Spleen (tissue), 13 donors: ENCODE measurements around the gene PKD1. TPM values are rescaled to one million over a fixed set of nuclear protein-coding genes. Genes with fewer than 3 reads are reported as not detected.
"Not testable (repeated sequence)": the region's sequence is repeated elsewhere in the genome, so short reads cannot be mapped to it uniquely, and the experiment has no call there.

ENCODE experiments used
- DNase-seq: peaks from one replicate; pipeline ENCODE4 v3.0.0-alpha.2; 2020
- H3K27ac ChIP-seq, 8 donors: fragments of 200-600 bp; sonication (generic) in 7 of 8; 1 replicate in 4 of 8; 2 replicates in 4 of 8; pipeline versions ENCODE4 v1.5.0 to v1.8.0; 2016 to 2021; ENCODE audit warnings: inconsistent platforms in 4 of 8, mild to moderate bottlenecking in 4 of 8, moderate library complexity in 1 of 8
- H3K27me3 ChIP-seq, 7 donors: fragments of 200-600 bp; sonication (generic) in 6 of 7; replicated peaks in 1 of 7; 1 replicate in 4 of 7; 2 replicates in 3 of 7; pipeline versions ENCODE4 v1.5.0 to v1.8.0; 2016 to 2021; ENCODE audit warnings: inconsistent platforms in 3 of 7, mild to moderate bottlenecking in 1 of 7
- H3K36me3 ChIP-seq, 6 donors: fragments of 200-600 bp; sonication (generic) in 5 of 6; 1 replicate in 4 of 6; 2 replicates in 2 of 6; pipeline versions ENCODE4 v1.5.0 to v1.8.0; 2016 to 2021; ENCODE audit warnings: inconsistent platforms in 2 of 6
- H3K4me1 ChIP-seq, 6 donors: fragments of 200-600 bp; sonication (generic) in 5 of 6; 1 replicate in 3 of 6; 2 replicates in 3 of 6; pipeline versions ENCODE4 v1.5.0 to v1.8.0; 2016 to 2021; ENCODE audit warnings: inconsistent platforms in 3 of 6
- H3K4me3 ChIP-seq, 8 donors: fragments of 200-600 bp; sonication (generic) in 7 of 8; 1 replicate in 4 of 8; 2 replicates in 4 of 8; pipeline versions ENCODE4 v1.5.0 to v1.8.0; 2016 to 2021; ENCODE audit warnings: inconsistent platforms in 4 of 8, mild to moderate bottlenecking in 4 of 8, moderate library complexity in 2 of 8
- H3K9me3 ChIP-seq, 8 donors: fragments of 200-600 bp; sonication (generic) in 7 of 8; 1 replicate in 4 of 8; 2 replicates in 4 of 8; pipeline versions ENCODE4 v1.5.0 to v1.8.0; 2016 to 2021; ENCODE audit warnings: inconsistent platforms in 4 of 8
- POLR2A ChIP-seq, 3 donors: fragments of 450-650 bp; IDR thresholded peaks; one replicate each; pipeline ENCODE4 v1.5.1; 2017; ENCODE audit warnings: antibody characterized with exemption in 3 of 3, mild to moderate bottlenecking in 1 of 3
- POLR2AphosphoS5 ChIP-seq, 3 donors: sonication (generic); formaldehyde crosslinking; IDR thresholded peaks; one replicate each; pipeline ENCODE4 v1.5.1; 2017; ENCODE audit warnings: antibody characterized with exemption in 3 of 3
- WGBS, 5 donors: extraction: QIAGEN DNeasy Blood & Tissue Kit in 3 of 5; methylation state at CpG; one replicate each; pipeline versions ENCODE4 v1.1.5 to v1.1.7; 2013 to 2018; 5-methylcytosine and 5-hydroxymethylcytosine counted together
- intact Hi-C: fragments of 100-400 bp; cut with DNase I; formaldehyde crosslinking; loops from one replicate; pipeline ENCODE4 v1.15.0; 2023; ENCODE audit warnings: low total_unique reads
- long read RNA-seq, 2 donors: transcript quantifications; one replicate each; lab custom pipeline, GENCODE V29; 2026
- polyA plus RNA-seq, 3 donors: library from polyadenylated mRNA; stranded (reverse); fragments of 200-250 nt; gene quantifications; one replicate each; pipeline ENCODE4 v1.2.1, GENCODE V29; 2013
- total RNA-seq, 7 donors: library from RNA; depleted of rRNA in 3 of 7; stranded (reverse); fragments of >200 nt in 3 of 7; fragmentation: NEBNext Ultra II Directional in 4 of 7; extraction: Animal tissue kit (Norgen Biotek cat#: 25700) in 4 of 7; gene quantifications; one replicate each; pipeline versions ENCODE4 v1.1.0 to v1.2.1, GENCODE V29; 2016 to 2021
- TF ChIP-seq, protein P1 (sequence below), 11 experiments: fragments of 200-600 bp in 7 of 11; fragments of 450-650 bp in 4 of 11; sonication (generic) in 4 of 11; IDR thresholded peaks in 8 of 11; conservative IDR thresholded peaks in 3 of 11; 1 replicate in 7 of 11; 2 replicates in 4 of 11; pipeline versions ENCODE4 v1.4.0 to v1.8.0; 2016 to 2021; ENCODE audit warnings: antibody characterized with exemption in 11 of 11, inconsistent platforms in 4 of 11, mild to moderate bottlenecking in 1 of 11
- donor health status: healthy with polysubstance abuse.
- donor health status: DM: no; HTN: no; CAD: no; lungs with moderate emphysema.
- donor health status: DM: no; HTN: no; CAD: no.
- donor health status: Bipolar disorder and iron deficiency.
- donor health status: healthy.
- donor health status: DM: no; HTN: no; CAD: no.
- donor health status: DM: yes; HTN: yes; CAD: no.

The PKD1 gene
- total RNA-seq (100 to 1,000 TPM in 2 of 7 donors, 10 to 100 TPM in 5; 64.0 to 124 (median 95.3) TPM), polyA plus RNA-seq (10 to 100 TPM; 14.0 to 60.9 (median 18.5) TPM)
- long read RNA-seq, donor 1, partial matches to known transcripts: 0 of 1 reads
- long read RNA-seq, donor 1, other reads (novel, unspliced or antisense): 0 of 1 reads
- long read RNA-seq, donor 2, partial matches to known transcripts: 0 of 2 reads
- long read RNA-seq, donor 2, other reads (novel, unspliced or antisense): 0 of 2 reads

DNA sequence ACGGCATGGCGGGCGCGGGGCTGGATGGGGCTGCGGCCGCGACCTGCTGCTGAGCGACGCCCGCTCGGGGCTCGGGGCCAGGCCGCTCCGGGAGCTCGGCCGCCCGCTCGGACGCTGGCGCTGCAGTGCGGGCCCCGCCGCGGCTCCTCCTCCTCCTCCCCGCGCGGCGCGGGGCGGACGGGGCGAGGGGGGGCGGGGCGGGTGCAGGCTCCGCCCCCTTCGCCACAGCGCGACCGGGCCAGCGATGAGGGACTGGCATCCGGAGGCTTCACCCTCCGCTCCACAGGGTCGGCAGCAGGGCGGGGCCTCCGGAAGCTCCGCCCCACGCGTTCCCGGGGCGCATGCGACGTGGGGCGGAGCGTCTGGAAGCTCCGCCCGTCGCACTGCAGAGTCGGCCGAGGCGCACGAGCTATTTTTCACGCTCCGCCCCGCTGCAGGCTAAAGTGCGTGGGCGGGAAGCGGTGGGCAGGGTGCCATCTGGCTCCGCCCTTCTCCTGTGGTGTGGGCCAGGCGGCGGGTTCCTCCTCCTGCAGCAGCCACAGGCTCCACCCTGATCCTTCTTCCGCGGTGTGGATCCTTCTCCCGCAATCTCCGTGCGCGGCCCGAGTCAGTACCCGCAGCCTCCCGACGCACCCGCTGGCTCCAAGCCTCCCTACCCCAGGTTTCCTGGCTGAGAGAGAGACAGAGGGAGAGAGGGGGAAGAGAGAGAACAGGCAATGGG is at the start of gene PKD1:
Gene PKD1 (minus strand): TSS at position 129 of the 721 bp plus-strand sequence. CDS start 209 bp downstream, outside the sequence.
- H3K9me3 ChIP-seq, intact Hi-C loops, H3K27me3 ChIP-seq, H3K36me3 ChIP-seq: not testable (repeated sequence)
- peak within 1 kb of the TSS; percentile 63 to 87 (median 76) for H3K27ac ChIP-seq
- peak; percentile 99 for DNase-seq
- TF ChIP-seq, protein P1, sequence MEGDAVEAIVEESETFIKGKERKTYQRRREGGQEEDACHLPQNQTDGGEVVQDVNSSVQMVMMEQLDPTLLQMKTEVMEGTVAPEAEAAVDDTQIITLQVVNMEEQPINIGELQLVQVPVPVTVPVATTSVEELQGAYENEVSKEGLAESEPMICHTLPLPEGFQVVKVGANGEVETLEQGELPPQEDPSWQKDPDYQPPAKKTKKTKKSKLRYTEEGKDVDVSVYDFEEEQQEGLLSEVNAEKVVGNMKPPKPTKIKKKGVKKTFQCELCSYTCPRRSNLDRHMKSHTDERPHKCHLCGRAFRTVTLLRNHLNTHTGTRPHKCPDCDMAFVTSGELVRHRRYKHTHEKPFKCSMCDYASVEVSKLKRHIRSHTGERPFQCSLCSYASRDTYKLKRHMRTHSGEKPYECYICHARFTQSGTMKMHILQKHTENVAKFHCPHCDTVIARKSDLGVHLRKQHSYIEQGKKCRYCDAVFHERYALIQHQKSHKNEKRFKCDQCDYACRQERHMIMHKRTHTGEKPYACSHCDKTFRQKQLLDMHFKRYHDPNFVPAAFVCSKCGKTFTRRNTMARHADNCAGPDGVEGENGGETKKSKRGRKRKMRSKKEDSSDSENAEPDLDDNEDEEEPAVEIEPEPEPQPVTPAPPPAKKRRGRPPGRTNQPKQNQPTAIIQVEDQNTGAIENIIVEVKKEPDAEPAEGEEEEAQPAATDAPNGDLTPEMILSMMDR (IDR thresholded peaks at IDR 0.05 in 8 of 11, conservative IDR thresholded peaks at IDR 0.05 in 3 of 11): peak in 2 of 11 experiments; percentile 8 to 32
- TF ChIP-seq POLR2AphosphoS5 (IDR thresholded peaks at IDR 0.05): peak; percentile 74 to 89 (median 82)
- 0 to 1% (median 0%) methylated on average over 7 to 73 of the region's 81 CpGs for WGBS, 5 donors
- H3K4me1 ChIP-seq: peaks cover 9 to 35% (median 18%) of the 10 kb centered on the region in 6 donors
- H3K4me3 ChIP-seq: peak within 1 kb of the TSS; percentile 31 to 69 (median 44)

DNA sequence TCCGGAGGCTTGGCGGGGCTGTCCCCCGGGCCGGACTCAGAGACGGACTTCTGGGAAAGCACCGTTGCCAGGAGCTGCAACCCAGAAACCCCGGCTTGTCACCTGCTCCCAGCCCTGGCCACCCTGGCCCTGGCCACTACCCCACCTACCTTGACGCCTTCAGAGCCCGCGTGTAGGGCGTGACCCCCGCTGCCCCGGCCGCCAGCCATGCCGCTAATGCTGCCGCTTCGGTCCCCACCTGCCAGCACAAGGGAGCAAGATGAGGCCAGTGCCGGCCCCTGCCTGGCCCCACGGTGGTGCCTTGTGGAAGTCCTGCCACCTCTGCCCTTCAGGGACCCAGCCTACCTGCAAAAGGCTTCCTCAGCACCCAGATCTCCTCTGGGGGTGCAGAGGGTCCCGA is 49.3 kb upstream of the PKD1 start:
- WGBS, 5 donors: 80 to 89% (median 84%) methylated on average over 4 to 20 of the region's 20 CpGs
- Histone ChIP-seq H3K36me3 (no peaks in the 10 kb centered on the region), H3K9me3 (no peaks in the 10 kb centered on the region), H3K27ac (no peak overlapping the region), H3K4me1 (no peaks in the 10 kb centered on the region), H3K4me3 (no peak overlapping the region), H3K27me3 (no peaks in the 10 kb centered on the region)
- intact Hi-C loops: no loop called here
- TF ChIP-seq POLR2AphosphoS5 (IDR thresholded peaks at IDR 0.05) (no peak), POLR2A (IDR thresholded peaks at IDR 0.05) (no peak)
- TF ChIP-seq, protein P1 (IDR thresholded peaks at IDR 0.05 in 8 of 11, conservative IDR thresholded peaks at IDR 0.05 in 3 of 11): no peak
- DNase-seq: no peak

DNA sequence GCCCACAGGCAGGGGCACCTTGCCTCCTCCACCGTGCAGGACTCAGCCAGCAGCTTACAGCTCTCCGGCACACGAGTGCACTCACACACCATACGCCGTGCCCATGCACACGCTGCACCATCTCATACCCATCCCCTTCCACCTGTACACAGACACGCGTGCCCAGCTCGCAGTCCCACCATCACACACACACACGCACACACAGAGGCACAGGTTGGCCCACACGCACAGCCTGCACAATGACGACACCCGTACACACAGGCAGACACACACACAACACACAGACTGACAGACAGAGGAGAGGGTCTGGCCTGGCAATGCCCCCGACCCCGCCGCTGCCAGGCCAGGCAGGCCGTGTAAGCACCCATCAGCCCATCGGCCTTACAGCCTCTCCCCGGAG is 48.6 kb upstream of the PKD1 start:
- TF ChIP-seq POLR2AphosphoS5 (IDR thresholded peaks at IDR 0.05): no peak
- TF ChIP-seq, protein P1 (IDR thresholded peaks at IDR 0.05 in 8 of 11, conservative IDR thresholded peaks at IDR 0.05 in 3 of 11): no peak
- no peak for TF ChIP-seq POLR2A (IDR thresholded peaks at IDR 0.05)
- intact Hi-C loops: no loop called here
- DNase-seq: no peak
- 83 to 94% (median 86%) methylated on average over 13 to 19 of the region's 19 CpGs for WGBS, 5 donors
- H3K27ac ChIP-seq: no peak overlapping the region
- H3K4me1 ChIP-seq: no peaks in the 10 kb centered on the region
- H3K9me3 ChIP-seq: no peaks in the 10 kb centered on the region
- H3K36me3 ChIP-seq: peaks cover 0 to 3% (median 0%) of the 10 kb centered on the region in 6 donors
- H3K27me3 ChIP-seq: no peaks in the 10 kb centered on the region
- no peak overlapping the region for H3K4me3 ChIP-seq

DNA sequence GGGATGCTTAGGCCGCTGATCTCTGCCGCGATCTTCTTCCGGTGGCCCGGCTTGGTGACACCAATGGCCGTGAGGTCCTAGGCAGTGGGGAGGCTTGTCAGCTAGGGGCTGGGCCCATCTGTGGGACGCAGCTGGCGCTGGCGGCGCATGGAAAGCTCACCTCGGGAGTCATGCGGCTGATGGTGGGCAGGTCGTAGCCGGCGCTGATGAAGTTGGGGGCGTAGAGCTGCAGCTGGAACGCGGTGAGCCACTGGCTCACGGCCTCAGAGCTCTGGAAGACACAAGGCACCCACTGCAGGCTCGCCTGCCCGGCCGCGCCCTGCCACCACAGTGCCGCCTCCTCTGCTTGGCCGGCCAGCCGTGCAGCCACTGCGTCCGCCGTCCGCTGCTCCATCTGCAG is 48.0 kb upstream of the PKD1 start:
- H3K27ac ChIP-seq: no peak overlapping the region
- 84 to 95% (median 91%) methylated on average over 16 to 30 of the region's 30 CpGs for WGBS, 5 donors
- intact Hi-C loops: no loop called here
- no peak for TF ChIP-seq POLR2AphosphoS5 (IDR thresholded peaks at IDR 0.05)
- no peak for TF ChIP-seq POLR2A (IDR thresholded peaks at IDR 0.05)
- TF ChIP-seq, protein P1 (IDR thresholded peaks at IDR 0.05 in 8 of 11, conservative IDR thresholded peaks at IDR 0.05 in 3 of 11): no peak
- H3K4me3 ChIP-seq: no peak overlapping the region
- no peaks in the 10 kb centered on the region for H3K4me1 ChIP-seq
- no peaks in the 10 kb centered on the region for H3K27me3 ChIP-seq
- H3K9me3 ChIP-seq: peaks cover 0 to under 1% (median 0%) of the 10 kb centered on the region in 8 donors
- no peak for DNase-seq
- peaks cover 0 to 3% (median 0%) of the 10 kb centered on the region in 6 donors for H3K36me3 ChIP-seq
